ENCODE results near the gene SCYL1.

Gene SCYL1

GRCh38 chr11:65585396-65586246 lies 60.7 kb downstream of the SCYL1 start:
- DNase-seq (ENCODE audit: low read depth): no peak

GRCh38 chr11:65586247-65586630 lies 61.4 kb downstream of the SCYL1 start:
- DNase-seq (ENCODE audit: low read depth): no peak

- DNase-seq (ENCODE audit: low read depth): no peak
These were observed 61.8 kb downstream of the SCYL1 start for GRCh38 chr11:65586676-65587075.

Data from activated T-helper 1 cell treated with Interleukin-2 at 50 U/mL for 16 hours (primary cell).